ENCODE measurements around the gene ARHGEF19.

The ARHGEF19 gene

GRCh38 chr1:16221499-16221898 lies 9.0 kb upstream of the ARHGEF19 start:
- no peaks in the 10 kb centered on the region for H4K20me1 ChIP-seq (ENCODE audit: insufficient read depth, low read length, poor library complexity, severe bottlenecking)

DNA sequence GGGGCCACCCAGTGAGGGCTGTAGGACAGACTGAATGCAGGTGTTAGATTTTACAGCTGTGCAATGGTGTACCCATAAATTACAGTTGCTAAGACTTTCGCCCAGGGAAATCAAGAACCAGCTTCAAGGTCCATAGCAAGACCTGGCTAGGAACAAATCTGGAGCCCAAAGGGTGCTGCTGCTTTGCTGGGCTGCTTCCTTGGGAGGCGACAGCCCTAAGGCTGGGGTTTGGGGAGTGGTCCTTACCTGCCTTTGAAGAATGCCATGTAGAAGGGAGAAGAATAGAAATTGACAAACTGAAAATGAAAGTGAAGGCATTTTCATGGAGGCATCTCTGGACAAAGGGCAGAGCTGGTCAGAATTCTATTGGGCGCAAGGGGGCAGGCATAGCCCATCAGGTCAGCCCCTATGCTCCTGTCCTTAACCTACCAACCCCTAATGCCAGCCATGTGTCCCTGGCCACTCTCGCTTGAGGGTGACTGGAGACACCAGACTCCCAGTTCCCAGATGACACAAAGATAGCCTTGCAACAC lies 7.6 kb upstream of the ARHGEF19 start:
- H3K9ac ChIP-seq (ENCODE audit: low read depth, low read length, poor library complexity, severe bottlenecking), result no peak overlapping the region
- TF ChIP-seq, protein P1, sequence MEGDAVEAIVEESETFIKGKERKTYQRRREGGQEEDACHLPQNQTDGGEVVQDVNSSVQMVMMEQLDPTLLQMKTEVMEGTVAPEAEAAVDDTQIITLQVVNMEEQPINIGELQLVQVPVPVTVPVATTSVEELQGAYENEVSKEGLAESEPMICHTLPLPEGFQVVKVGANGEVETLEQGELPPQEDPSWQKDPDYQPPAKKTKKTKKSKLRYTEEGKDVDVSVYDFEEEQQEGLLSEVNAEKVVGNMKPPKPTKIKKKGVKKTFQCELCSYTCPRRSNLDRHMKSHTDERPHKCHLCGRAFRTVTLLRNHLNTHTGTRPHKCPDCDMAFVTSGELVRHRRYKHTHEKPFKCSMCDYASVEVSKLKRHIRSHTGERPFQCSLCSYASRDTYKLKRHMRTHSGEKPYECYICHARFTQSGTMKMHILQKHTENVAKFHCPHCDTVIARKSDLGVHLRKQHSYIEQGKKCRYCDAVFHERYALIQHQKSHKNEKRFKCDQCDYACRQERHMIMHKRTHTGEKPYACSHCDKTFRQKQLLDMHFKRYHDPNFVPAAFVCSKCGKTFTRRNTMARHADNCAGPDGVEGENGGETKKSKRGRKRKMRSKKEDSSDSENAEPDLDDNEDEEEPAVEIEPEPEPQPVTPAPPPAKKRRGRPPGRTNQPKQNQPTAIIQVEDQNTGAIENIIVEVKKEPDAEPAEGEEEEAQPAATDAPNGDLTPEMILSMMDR (conservative IDR thresholded peaks at IDR 0.05; ENCODE audit: low read length), result no peak
- no peak for TF ChIP-seq EZH2phosphoT487 (IDR thresholded peaks at IDR 0.05; ENCODE audit: borderline replicate concordance)
- peak overlapping the region; percentile 49 for H3K4me2 ChIP-seq (ENCODE audit: low read depth, low read length, poor library complexity, severe bottlenecking)
- no peaks in the 10 kb centered on the region for H3K79me2 ChIP-seq (ENCODE audit: insufficient read depth, low read length)
- no peaks in the 10 kb centered on the region for H3K9me2 ChIP-seq (replicated peaks; ENCODE audit: low read depth, low read length)
- no peaks in the 10 kb centered on the region for H3K4me1 ChIP-seq (ENCODE audit: insufficient read depth, low read length, poor library complexity, severe bottlenecking)
- peak overlapping the region; percentile 68 for H2AFZ ChIP-seq (ENCODE audit: low read length)
- no peak overlapping the region for H3K4me3 ChIP-seq (ENCODE audit: low read length, poor library complexity, severe bottlenecking)
- H3K27me3 ChIP-seq (ENCODE audit: insufficient read depth, low read length, poor library complexity, severe bottlenecking), result no peaks in the 10 kb centered on the region
- no peaks in the 10 kb centered on the region for H3F3A ChIP-seq (ENCODE audit: low read depth)
- no peaks in the 10 kb centered on the region for H3K9me3 ChIP-seq (ENCODE audit: insufficient read depth, low read depth, low read length)
- no peaks in the 10 kb centered on the region for H4K20me1 ChIP-seq (ENCODE audit: insufficient read depth, low read length, poor library complexity, severe bottlenecking)
- H3K36me3 ChIP-seq (ENCODE audit: insufficient read depth, low read length), result no peaks in the 10 kb centered on the region

More at GRCh38 chr1:16221499-16221898, 9.0 kb upstream of the ARHGEF19 start:
- TF ChIP-seq, protein P1 (conservative IDR thresholded peaks at IDR 0.05; ENCODE audit: low read length), result no peak
- no peak for TF ChIP-seq EZH2phosphoT487 (IDR thresholded peaks at IDR 0.05; ENCODE audit: borderline replicate concordance)
- no peak overlapping the region for H3K4me3 ChIP-seq (ENCODE audit: low read length, poor library complexity, severe bottlenecking)
- no peaks in the 10 kb centered on the region for H3K9me3 ChIP-seq (ENCODE audit: insufficient read depth, low read depth, low read length)
- H3K9ac ChIP-seq (ENCODE audit: low read depth, low read length, poor library complexity, severe bottlenecking), result no peak overlapping the region
- H2AFZ ChIP-seq (ENCODE audit: low read length), result no peak overlapping the region
- no peaks in the 10 kb centered on the region for H3K36me3 ChIP-seq (ENCODE audit: insufficient read depth, low read length)
- H3K9me2 ChIP-seq (replicated peaks; ENCODE audit: low read depth, low read length), result no peaks in the 10 kb centered on the region
- no peaks in the 10 kb centered on the region for H3K79me2 ChIP-seq (ENCODE audit: insufficient read depth, low read length)
- H3F3A ChIP-seq (ENCODE audit: low read depth), result no peaks in the 10 kb centered on the region
- no peaks in the 10 kb centered on the region for H3K4me1 ChIP-seq (ENCODE audit: insufficient read depth, low read length, poor library complexity, severe bottlenecking)
- no peak overlapping the region for H3K4me2 ChIP-seq (ENCODE audit: low read depth, low read length, poor library complexity, severe bottlenecking)
- no peaks in the 10 kb centered on the region for H3K27me3 ChIP-seq (ENCODE audit: insufficient read depth, low read length, poor library complexity, severe bottlenecking)

- H3K4me3 ChIP-seq (ENCODE audit: low read length, poor library complexity, severe bottlenecking), result no peak overlapping the region
- no peak for TF ChIP-seq EZH2phosphoT487 (IDR thresholded peaks at IDR 0.05; ENCODE audit: borderline replicate concordance)
- TF ChIP-seq, protein P1 (conservative IDR thresholded peaks at IDR 0.05; ENCODE audit: low read length), result no peak
- no peaks in the 10 kb centered on the region for H4K20me1 ChIP-seq (ENCODE audit: insufficient read depth, low read length, poor library complexity, severe bottlenecking)
- H3K4me1 ChIP-seq (ENCODE audit: insufficient read depth, low read length, poor library complexity, severe bottlenecking), result no peaks in the 10 kb centered on the region
- no peak overlapping the region for H3K4me2 ChIP-seq (ENCODE audit: low read depth, low read length, poor library complexity, severe bottlenecking)
- H3F3A ChIP-seq (ENCODE audit: low read depth), result no peaks in the 10 kb centered on the region
- no peaks in the 10 kb centered on the region for H3K27me3 ChIP-seq (ENCODE audit: insufficient read depth, low read length, poor library complexity, severe bottlenecking)
- H3K9ac ChIP-seq (ENCODE audit: low read depth, low read length, poor library complexity, severe bottlenecking), result no peak overlapping the region
- no peaks in the 10 kb centered on the region for H3K9me2 ChIP-seq (replicated peaks; ENCODE audit: low read depth, low read length)
- no peak overlapping the region for H2AFZ ChIP-seq (ENCODE audit: low read length)
- no peaks in the 10 kb centered on the region for H3K36me3 ChIP-seq (ENCODE audit: insufficient read depth, low read length)
- H3K79me2 ChIP-seq (ENCODE audit: insufficient read depth, low read length), result no peaks in the 10 kb centered on the region
- no peaks in the 10 kb centered on the region for H3K9me3 ChIP-seq (ENCODE audit: insufficient read depth, low read depth, low read length)
Measured at GRCh38 chr1:16218674-16219071, 6.2 kb upstream of the ARHGEF19 start.
